ENCODE measurements around the gene ADAD2. TPM values are rescaled to one million over a fixed set of nuclear protein-coding genes. Genes with fewer than 3 reads are reported as not detected.

Gene ADAD2
- total RNA-seq, 1 experiment from 2014 or later = not detected

GRCh38 chr16:84243732-84244131 lies 52.8 kb downstream of the ADAD2 start:
- no peaks in the 10 kb centered on the region for H3K9me2 ChIP-seq (ENCODE audit: insufficient read depth)
- ChIA-PET CTCF (no interaction called here), POLR2A (ENCODE audit: unreplicated experiment) (no interaction called here)
- H3K27ac ChIP-seq = no peak overlapping the region
- peaks cover 32% of the 10 kb centered on the region for H3K4me1 ChIP-seq (replicated peaks; ENCODE audit: insufficient read depth)
- no peak overlapping the region for H2AFZ ChIP-seq
- H3K9me3 ChIP-seq (ENCODE audit: insufficient read depth, low read depth) = no peaks in the 10 kb centered on the region
- no TSS peak for BruUV-seq (replicated peaks)
- TF ChIP-seq, protein P1, sequence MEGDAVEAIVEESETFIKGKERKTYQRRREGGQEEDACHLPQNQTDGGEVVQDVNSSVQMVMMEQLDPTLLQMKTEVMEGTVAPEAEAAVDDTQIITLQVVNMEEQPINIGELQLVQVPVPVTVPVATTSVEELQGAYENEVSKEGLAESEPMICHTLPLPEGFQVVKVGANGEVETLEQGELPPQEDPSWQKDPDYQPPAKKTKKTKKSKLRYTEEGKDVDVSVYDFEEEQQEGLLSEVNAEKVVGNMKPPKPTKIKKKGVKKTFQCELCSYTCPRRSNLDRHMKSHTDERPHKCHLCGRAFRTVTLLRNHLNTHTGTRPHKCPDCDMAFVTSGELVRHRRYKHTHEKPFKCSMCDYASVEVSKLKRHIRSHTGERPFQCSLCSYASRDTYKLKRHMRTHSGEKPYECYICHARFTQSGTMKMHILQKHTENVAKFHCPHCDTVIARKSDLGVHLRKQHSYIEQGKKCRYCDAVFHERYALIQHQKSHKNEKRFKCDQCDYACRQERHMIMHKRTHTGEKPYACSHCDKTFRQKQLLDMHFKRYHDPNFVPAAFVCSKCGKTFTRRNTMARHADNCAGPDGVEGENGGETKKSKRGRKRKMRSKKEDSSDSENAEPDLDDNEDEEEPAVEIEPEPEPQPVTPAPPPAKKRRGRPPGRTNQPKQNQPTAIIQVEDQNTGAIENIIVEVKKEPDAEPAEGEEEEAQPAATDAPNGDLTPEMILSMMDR (conservative IDR thresholded peaks at IDR 0.05) = no peak
- no peak for TF ChIP-seq EZH2 (IDR thresholded peaks at IDR 0.05; ENCODE audit: low read depth)
- H3K27me3 ChIP-seq (ENCODE audit: insufficient read depth, low read depth) = no peaks in the 10 kb centered on the region
- H3K36me3 ChIP-seq (ENCODE audit: low read depth) = no peaks in the 10 kb centered on the region
- H3K4me3 ChIP-seq = no peak overlapping the region
- no peaks in the 10 kb centered on the region for H4K20me1 ChIP-seq (ENCODE audit: insufficient read depth)
- no peak overlapping the region for H3K4me2 ChIP-seq
- intact Hi-C loops (cut with micrococcal nuclease; ENCODE audit: unreplicated experiment) = no loop called here
- no peak for DNase-seq
- no peaks in the 10 kb centered on the region for H3K79me2 ChIP-seq (ENCODE audit: low read depth)
- H3F3A ChIP-seq (ENCODE audit: insufficient read depth, low read depth) = peaks cover 27% of the 10 kb centered on the region

DNA sequence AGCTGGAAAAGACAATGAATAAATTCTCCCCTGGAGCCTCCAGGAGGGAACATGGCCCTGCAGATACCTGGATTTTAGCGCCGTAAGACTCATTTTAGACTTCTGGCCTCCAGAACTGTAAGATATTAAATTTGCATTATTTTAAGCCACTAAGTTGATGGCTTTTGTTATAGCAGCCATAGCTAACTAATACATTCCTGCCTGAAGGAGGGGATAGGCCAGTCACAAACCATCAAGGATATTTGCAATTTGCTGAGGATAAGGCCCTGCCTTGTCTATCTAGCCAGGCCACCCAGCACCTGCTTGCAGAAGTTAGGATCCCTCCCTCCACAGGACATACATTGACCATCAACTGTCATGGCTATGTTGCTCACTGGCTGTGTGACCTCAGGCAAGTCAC lies 53.8 kb downstream of the ADAD2 start:
- intact Hi-C loops (cut with micrococcal nuclease; ENCODE audit: unreplicated experiment) = no loop called here
- Histone ChIP-seq H3K27ac (no peak overlapping the region), H3K9me3 (ENCODE audit: insufficient read depth, low read depth) (no peaks in the 10 kb centered on the region), H2AFZ (no peak overlapping the region), H3F3A (ENCODE audit: insufficient read depth, low read depth) (peaks cover 29% of the 10 kb centered on the region; the same call in 1 of the 2 replicates), H3K4me1 (replicated peaks; ENCODE audit: insufficient read depth) (peaks cover 42% of the 10 kb centered on the region), H3K36me3 (ENCODE audit: low read depth) (no peaks in the 10 kb centered on the region), H3K4me3 (no peak overlapping the region), H3K79me2 (ENCODE audit: low read depth) (no peaks in the 10 kb centered on the region), H3K4me2 (no peak overlapping the region), H3K9me2 (ENCODE audit: insufficient read depth) (no peaks in the 10 kb centered on the region), H4K20me1 (ENCODE audit: insufficient read depth) (no peaks in the 10 kb centered on the region), H3K27me3 (ENCODE audit: insufficient read depth, low read depth) (no peaks in the 10 kb centered on the region)
- ChIA-PET POLR2A (ENCODE audit: unreplicated experiment) (no interaction called here), CTCF (no interaction called here)
- no peak for DNase-seq
- BruUV-seq (replicated peaks) = no TSS peak
- TF ChIP-seq EZH2 (IDR thresholded peaks at IDR 0.05; ENCODE audit: low read depth) = no peak
- TF ChIP-seq, protein P1 (conservative IDR thresholded peaks at IDR 0.05) = no peak

GRCh38 chr16:84245956-84246678 lies 55.2 kb downstream of the ADAD2 start:
- intact Hi-C loops (cut with micrococcal nuclease; ENCODE audit: unreplicated experiment) = no loop called here
- H3K9me3 ChIP-seq (ENCODE audit: insufficient read depth, low read depth) = no peaks in the 10 kb centered on the region
- no peak overlapping the region for H3K4me3 ChIP-seq
- no peaks in the 10 kb centered on the region for H3K36me3 ChIP-seq (ENCODE audit: low read depth)
- no peak for TF ChIP-seq EZH2 (IDR thresholded peaks at IDR 0.05; ENCODE audit: low read depth)
- TF ChIP-seq, protein P1 (conservative IDR thresholded peaks at IDR 0.05) = no peak
- H3K27ac ChIP-seq = peak overlapping the region; percentile 90
- no peaks in the 10 kb centered on the region for H3K27me3 ChIP-seq (ENCODE audit: insufficient read depth, low read depth)
- H3K4me2 ChIP-seq = peak overlapping the region; percentile 69
- ChIA-PET CTCF (no interaction called here), POLR2A (ENCODE audit: unreplicated experiment) (no interaction called here)
- DNase-seq = no peak
- no TSS peak for BruUV-seq (replicated peaks)
- no peaks in the 10 kb centered on the region for H3K9me2 ChIP-seq (ENCODE audit: insufficient read depth)
- no peak overlapping the region for H2AFZ ChIP-seq
- H3K79me2 ChIP-seq (ENCODE audit: low read depth) = no peaks in the 10 kb centered on the region
- H3K4me1 ChIP-seq (replicated peaks; ENCODE audit: insufficient read depth) = peaks cover 42% of the 10 kb centered on the region
- H4K20me1 ChIP-seq (ENCODE audit: insufficient read depth) = no peaks in the 10 kb centered on the region
- peaks cover 29% of the 10 kb centered on the region; the same call in 1 of the 2 replicates for H3F3A ChIP-seq (ENCODE audit: insufficient read depth, low read depth)
